GM23338 (cell line): ENCODE data around the gene GJB4.

Experiments used
- EZH2 ChIP-seq: fragments of 200-600 bp; sonication (generic); IDR thresholded peaks from one replicate; pipeline ENCODE4 v1.8.0; 2017; ENCODE audit warnings: antibody characterized with exemption, mild to moderate bottlenecking, low read depth; ENCODE audit not compliant: unreplicated experiment
- EZH2phosphoT487 ChIP-seq: fragments of 200-600 bp; sonication (generic); IDR thresholded peaks from one replicate; pipeline ENCODE4 v1.8.1; 2018; ENCODE audit warnings: antibody characterized with exemption; ENCODE audit not compliant: unreplicated experiment
- JUNB ChIP-seq: IDR thresholded peaks from one replicate; pipeline ENCODE4 v1.6.1; 2016; ENCODE audit warnings: antibody characterized with exemption; ENCODE audit not compliant: unreplicated experiment
- POLR2AphosphoS5 ChIP-seq: IDR thresholded peaks from 2 replicates; pipeline ENCODE4 v1.6.1; 2016; ENCODE audit warnings: antibody characterized with exemption, low read depth
- TF ChIP-seq, protein P1 (sequence below): IDR thresholded peaks from one replicate; pipeline ENCODE4 v1.6.1; 2018; ENCODE audit warnings: antibody characterized with exemption; ENCODE audit not compliant: unreplicated experiment
- TF ChIP-seq, protein P2 (sequence below), 2 experiments: fragments of 200-600 bp in 1 of 2; sonication (generic) in 1 of 2; conservative IDR thresholded peaks; 2 replicates each; pipeline versions ENCODE4 v1.5.1 to v1.6.1; 2016 to 2017; ENCODE audit warnings: antibody characterized with exemption in 2 of 2, low read depth in 2 of 2, mild to moderate bottlenecking in 2 of 2, moderate library complexity in 1 of 2
- TF ChIP-seq, protein P3 (sequence below): IDR thresholded peaks from 2 replicates; pipeline ENCODE4 v1.6.1; 2016; ENCODE audit warnings: antibody characterized with exemption

DNA sequence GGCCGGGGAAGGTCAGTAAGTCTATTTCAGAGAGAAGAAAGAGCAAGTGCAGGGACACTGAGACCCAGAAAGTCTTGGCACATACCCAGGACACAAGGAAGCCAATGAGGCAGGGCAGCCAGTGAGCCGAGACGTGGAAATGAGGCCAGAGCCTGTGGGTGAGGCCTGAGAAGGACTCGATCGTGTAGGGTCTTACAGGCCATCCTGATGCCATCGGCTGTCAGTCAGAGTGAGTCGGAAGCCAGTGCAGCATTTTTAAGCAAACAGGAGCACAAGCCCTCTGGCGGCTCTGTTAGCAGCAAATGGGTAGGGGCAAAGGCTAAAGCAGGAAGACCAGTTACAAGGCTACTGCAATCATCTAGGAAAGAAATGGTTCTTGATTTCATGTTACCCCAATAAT lies 15.4 kb downstream of the GJB4 start:
- TF ChIP-seq EZH2 (no peak), POLR2AphosphoS5 (no peak), JUNB (no peak), EZH2phosphoT487 (no peak)
- TF ChIP-seq, protein P1, sequence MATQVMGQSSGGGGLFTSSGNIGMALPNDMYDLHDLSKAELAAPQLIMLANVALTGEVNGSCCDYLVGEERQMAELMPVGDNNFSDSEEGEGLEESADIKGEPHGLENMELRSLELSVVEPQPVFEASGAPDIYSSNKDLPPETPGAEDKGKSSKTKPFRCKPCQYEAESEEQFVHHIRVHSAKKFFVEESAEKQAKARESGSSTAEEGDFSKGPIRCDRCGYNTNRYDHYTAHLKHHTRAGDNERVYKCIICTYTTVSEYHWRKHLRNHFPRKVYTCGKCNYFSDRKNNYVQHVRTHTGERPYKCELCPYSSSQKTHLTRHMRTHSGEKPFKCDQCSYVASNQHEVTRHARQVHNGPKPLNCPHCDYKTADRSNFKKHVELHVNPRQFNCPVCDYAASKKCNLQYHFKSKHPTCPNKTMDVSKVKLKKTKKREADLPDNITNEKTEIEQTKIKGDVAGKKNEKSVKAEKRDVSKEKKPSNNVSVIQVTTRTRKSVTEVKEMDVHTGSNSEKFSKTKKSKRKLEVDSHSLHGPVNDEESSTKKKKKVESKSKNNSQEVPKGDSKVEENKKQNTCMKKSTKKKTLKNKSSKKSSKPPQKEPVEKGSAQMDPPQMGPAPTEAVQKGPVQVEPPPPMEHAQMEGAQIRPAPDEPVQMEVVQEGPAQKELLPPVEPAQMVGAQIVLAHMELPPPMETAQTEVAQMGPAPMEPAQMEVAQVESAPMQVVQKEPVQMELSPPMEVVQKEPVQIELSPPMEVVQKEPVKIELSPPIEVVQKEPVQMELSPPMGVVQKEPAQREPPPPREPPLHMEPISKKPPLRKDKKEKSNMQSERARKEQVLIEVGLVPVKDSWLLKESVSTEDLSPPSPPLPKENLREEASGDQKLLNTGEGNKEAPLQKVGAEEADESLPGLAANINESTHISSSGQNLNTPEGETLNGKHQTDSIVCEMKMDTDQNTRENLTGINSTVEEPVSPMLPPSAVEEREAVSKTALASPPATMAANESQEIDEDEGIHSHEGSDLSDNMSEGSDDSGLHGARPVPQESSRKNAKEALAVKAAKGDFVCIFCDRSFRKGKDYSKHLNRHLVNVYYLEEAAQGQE = no peak
- TF ChIP-seq, protein P2, sequence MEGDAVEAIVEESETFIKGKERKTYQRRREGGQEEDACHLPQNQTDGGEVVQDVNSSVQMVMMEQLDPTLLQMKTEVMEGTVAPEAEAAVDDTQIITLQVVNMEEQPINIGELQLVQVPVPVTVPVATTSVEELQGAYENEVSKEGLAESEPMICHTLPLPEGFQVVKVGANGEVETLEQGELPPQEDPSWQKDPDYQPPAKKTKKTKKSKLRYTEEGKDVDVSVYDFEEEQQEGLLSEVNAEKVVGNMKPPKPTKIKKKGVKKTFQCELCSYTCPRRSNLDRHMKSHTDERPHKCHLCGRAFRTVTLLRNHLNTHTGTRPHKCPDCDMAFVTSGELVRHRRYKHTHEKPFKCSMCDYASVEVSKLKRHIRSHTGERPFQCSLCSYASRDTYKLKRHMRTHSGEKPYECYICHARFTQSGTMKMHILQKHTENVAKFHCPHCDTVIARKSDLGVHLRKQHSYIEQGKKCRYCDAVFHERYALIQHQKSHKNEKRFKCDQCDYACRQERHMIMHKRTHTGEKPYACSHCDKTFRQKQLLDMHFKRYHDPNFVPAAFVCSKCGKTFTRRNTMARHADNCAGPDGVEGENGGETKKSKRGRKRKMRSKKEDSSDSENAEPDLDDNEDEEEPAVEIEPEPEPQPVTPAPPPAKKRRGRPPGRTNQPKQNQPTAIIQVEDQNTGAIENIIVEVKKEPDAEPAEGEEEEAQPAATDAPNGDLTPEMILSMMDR (conservative IDR thresholded peaks at IDR 0.05; ENCODE audit: low read depth in 2 of 2) = no peak
- TF ChIP-seq, protein P3, sequence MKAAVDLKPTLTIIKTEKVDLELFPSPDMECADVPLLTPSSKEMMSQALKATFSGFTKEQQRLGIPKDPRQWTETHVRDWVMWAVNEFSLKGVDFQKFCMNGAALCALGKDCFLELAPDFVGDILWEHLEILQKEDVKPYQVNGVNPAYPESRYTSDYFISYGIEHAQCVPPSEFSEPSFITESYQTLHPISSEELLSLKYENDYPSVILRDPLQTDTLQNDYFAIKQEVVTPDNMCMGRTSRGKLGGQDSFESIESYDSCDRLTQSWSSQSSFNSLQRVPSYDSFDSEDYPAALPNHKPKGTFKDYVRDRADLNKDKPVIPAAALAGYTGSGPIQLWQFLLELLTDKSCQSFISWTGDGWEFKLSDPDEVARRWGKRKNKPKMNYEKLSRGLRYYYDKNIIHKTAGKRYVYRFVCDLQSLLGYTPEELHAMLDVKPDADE = no peak
